GM18508 (cell line): ENCODE data around the gene PAF1.

Source experiments
- ATAC-seq: cut with Tn5 transposase; IDR thresholded peaks from one replicate; pipeline ENCODE4 v1.9.1; 2021; ENCODE audit warnings: moderate number of reproducible peaks; ENCODE audit not compliant: insufficient read depth, unreplicated experiment

The PAF1 gene

DNA sequence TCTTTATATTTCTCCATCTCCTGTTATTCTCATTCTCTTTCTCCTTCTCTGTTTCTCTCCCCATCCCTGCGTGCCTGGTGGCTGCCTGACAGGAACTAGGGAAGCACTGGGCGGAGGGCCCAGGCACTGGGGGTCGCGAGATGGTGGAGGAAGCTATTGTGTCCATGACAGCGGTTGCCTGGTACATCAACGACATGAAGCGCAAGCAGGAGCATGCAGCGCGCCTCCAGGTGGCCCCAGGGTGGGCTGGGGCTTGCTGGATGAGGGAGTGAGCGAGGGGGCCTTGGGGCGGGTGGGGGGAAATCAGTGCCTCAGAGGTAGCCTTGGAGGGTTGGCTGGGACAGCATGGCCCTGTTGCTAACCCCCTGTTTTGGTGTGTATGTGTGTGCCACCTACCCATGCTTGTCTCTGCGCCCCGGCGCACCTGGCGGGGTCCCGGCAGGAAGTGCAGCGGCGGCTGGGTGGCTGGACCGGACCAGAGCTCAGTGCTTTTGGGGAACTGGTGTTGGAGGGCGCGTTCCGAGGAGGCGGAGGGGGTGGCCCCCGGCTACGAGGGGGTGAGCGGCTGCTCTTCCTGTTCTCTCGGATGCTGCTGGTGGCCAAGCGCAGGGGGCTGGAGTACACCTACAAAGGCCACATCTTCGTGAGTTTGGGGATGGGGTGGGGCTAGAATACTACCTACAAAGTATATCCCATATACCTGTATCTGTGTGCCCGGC is 26.7 kb upstream of the PAF1 start:
- ATAC-seq = no peak

DNA sequence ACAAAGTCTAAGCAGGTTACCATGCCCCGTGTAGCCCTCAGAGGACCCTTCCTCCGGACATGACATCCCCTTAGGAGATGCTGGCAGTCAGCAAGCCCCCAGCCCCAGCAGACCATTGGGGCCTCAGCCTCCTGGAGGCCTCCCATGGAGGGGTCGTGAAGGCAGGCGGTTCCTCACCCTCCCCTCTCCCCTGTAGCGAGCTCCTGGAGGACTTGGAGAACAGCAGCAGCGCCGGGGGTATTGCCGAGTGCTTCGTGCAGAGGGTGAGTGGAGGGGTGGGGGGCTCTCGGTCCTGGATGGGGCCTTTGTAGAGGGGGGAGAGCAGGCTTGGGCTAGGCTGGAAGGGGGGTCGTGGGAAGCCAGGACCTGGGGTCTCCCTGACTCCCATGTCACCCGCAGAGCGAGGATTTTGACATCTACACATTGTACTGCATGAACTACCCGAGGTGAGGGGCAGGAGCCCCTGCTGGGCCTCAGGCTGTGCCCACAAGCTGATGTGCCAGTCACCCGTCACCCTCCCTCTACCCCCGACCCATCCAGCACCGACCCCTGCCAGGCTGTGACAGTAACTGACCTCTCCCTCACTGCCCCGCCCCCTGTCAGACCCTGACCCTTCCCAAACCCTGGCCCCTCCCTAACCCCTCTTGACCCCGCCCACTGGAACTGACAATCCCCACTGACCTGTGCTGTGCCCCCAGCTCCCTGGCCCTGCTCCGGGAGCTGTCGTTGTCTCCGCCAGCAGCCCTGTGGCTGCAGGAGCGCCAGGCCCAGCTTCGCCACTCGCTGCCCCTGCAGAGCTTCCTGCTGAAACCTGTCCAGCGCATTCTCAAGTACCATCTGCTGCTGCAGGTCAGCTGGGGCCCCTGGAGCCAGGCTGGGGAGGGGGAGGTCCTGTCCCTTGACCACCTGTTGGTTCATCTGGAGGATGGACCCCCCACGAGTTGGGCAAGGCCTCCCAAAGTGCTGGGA is 25.5 kb upstream of the PAF1 start:
- ATAC-seq = no peak

DNA sequence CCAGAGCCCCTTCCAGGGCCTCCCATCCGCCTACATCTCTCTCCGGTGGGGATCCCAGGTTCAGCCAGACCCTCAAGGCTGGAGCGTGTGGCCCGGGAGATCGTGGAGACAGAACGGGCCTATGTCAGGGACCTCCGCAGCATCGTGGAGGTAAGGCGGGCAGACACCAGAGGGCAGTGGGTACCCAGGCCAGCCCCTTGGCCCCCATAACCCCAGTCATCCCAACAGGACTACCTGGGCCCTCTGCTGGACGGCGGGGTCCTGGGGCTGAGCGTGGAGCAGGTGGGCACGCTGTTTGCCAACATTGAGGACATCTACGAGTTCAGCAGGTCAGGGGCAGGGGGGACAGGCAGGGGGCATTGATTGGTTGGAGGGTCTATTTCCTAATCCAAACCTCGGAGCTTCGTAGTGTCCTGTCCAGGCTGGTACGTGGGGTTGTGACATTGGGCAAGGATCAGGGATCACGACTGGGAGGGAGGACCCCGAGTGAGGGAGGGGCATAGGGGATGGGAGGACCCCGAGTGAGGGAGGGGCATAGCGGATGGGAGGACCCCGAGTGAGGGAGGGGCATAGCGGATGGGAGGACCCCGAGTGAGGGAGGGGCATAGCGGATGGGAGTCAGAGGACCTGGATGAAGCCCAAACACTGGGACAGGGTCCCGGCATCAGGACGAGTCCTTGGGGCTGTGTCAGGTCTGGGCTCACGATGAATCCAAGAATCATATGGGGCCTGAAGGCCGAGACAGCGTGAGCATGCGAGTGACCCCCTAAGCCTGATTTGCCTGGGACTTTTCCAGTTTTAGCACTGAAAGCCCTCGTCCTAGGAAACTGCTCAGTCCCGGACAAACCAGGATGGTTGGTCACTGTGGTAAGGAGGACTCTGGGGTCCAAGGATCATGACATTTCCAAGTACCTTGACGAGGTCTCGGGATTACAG is 24.5 kb upstream of the PAF1 start:
- no peak for ATAC-seq

DNA sequence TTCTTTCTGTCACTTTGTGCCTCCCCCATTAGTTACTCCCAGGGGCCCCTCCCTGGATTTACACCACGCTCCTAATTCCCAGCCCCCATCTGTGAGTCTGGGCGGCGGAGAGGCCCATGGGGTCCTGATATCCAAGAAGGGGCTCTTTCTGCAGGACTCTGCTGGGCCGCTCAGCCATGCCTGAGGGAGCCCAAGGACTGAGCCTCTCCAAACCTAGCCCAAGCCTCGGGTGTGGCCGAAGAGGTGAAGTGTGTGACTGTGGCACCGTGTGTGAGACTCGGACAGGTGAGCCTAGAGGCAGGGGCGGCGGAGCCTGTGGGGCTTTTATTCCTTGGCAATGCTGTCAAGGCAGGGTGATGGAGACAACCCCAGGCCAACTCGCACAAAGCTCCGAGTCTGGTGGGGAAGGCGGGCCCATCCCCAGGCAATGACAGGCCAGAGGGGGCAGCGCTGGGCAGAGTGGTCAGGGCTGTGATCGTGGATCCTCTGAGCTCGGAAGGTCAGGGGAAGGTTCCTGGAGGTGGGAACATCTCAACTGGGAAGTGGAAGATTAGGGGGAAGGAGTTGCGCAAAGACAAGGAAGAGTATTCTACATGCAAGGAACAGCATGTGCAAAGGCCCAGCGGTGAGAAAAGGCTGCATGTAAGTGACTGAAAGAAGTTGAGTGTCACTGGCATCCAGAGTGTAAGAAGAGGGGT is 23.2 kb upstream of the PAF1 start:
- ATAC-seq = no peak

DNA sequence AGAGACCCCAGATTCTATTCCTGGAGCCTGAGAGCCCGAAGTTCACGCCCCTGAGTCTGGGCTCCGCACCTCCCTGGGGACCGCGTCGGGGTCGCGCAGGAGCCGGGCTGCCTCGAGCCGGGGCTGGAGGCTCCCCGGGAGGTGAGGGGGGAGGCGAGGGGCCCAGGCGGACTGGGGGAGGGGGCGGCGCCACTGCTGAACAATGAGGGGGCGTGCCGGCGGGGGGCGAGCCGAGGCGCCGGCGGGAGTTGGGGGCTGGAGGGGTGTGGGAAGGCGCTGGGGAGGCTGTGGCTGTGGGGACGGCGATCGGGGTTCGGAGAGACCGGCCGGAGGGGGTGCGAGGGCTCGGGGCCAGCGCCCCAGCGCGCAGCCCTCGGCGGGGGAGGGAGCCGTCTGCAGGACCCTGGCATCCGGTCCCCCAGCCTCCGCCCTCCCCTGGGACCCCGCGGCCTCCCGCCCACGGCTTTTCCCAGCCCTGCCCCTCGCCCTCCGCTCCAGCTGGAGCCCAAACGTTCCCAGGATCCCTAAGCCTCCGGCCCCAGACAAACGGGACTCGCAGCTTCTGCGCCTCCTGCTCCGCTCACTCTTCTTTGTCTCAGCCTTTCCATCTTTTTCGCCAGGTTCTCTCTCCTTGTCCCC is 22.5 kb upstream of the PAF1 start:
- ATAC-seq = no peak

DNA sequence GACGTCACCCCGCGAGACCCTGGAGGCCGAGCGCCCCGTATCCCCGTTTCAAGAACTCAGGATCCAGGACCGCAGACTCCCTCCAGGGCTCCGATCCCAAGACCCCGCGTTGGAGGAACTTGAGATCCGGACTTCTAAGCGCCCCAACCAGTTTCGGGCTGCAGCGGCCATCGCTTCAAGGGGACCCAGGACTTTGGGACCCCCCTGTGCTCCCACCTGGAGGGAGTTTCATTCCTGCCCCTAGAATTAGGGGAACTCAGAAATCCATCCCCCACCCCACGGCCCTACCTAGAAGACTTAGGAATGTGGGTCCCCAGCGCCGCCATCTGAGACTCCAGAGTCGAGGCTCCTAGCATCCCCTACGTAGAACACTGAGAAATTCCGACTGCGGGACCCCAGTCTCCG is 22.0 kb upstream of the PAF1 start:
- ATAC-seq = no peak

DNA sequence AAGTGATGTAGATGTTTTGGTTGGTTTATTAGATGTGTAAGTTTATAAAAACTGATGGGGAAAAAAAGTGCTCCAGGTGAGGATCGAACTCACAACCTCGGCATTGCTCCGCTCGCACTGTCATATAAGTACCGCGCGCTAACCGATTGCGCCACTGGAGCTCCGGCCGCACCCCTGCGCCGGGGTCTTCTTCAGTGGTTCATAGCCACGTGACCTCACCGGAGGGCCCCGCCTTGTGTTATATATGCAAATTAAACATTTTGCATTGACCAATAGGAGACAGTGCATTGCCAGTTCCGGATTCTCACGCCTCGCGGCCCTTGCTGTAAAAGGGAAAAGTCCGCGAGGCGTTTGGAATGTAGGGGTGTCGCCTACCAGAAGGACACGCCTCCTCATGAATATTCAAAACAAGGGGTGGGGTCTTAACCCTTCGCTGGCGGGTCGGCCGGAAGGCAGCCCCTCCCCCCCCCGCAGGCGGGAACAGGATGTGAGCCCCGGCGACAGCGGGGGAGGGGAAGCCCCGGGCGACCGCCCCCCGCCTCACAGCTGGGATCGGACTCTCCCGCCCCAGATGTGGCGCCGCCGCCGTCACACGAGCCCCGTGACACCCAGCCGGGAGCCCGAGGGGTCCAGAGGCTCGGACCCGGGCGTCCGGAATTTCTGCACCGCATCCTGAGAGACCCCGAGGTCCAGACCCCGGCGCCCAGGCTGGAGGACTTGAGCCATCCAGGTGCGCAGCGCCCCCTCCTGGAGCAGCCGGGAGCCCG is 21.4 kb upstream of the PAF1 start, which contains the start of gene PLEKHG2:
Gene PLEKHG2, plus strand, starts transcription at position 570 of the 767 bp plus-strand sequence. CDS start 1,418 bp downstream, outside the sequence.
- peak; percentile 45 for ATAC-seq

DNA sequence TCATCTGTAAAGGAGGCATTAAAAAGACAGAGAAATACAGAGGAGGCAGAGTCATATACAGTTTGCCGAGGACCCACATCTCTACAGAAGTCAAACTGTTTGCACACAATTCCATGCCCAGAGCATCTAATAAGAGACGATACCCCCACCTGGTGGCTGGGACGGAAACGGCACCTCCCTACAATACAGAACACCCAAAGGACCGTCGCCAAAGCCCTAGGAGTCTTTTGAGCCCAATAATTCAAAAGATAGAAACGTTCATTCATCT is 20.9 kb upstream of the PAF1 start:
- peak; percentile 16 for ATAC-seq

DNA sequence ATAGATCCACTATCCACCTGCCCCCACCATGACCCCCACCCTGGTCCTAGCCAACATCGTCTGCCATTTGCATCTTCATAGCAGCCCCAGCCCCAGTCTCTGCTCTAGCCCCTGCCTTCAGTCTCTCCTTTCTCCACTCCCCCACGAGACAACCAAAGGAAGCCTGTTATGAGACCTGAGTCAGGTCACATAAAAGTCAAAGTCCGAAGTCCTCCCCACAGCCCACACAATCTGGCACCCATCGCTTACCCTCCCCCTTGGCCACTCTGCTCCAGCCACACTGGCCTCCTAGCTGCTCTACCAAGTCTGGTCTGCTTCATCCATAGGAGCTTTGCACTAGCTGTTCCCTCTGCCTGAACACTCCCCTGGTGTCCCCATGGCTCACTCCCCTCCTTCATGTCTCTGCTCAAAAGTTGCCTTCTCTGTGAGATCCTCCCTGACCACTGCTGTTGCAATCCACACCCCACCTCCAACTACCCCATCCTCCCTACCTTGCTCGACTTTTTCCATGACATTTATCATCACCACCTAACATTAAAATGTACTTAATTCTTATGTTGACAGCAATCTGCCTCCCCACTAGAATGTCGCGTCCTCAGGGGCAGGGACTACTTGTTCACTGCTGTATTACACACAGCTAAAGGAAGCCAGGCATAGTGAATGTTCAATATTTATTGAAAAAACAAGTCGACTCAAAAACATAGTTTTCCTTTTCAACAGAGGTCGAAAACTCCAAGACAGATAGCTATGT is 20.4 kb upstream of the PAF1 start:
- ATAC-seq = no peak

DNA sequence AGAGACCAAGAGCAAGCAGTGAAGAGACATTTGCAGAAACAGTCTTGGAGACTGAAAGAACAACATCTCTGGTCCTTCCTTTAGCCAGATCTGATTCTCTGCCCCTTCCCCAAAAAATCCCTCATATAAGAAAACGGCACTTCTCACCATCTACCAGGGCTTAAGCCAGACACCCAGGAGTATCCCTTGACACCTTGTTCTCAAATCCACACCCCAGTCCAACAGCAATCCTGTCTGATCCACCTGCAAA is 19.9 kb upstream of the PAF1 start:
- ATAC-seq = no peak

DNA sequence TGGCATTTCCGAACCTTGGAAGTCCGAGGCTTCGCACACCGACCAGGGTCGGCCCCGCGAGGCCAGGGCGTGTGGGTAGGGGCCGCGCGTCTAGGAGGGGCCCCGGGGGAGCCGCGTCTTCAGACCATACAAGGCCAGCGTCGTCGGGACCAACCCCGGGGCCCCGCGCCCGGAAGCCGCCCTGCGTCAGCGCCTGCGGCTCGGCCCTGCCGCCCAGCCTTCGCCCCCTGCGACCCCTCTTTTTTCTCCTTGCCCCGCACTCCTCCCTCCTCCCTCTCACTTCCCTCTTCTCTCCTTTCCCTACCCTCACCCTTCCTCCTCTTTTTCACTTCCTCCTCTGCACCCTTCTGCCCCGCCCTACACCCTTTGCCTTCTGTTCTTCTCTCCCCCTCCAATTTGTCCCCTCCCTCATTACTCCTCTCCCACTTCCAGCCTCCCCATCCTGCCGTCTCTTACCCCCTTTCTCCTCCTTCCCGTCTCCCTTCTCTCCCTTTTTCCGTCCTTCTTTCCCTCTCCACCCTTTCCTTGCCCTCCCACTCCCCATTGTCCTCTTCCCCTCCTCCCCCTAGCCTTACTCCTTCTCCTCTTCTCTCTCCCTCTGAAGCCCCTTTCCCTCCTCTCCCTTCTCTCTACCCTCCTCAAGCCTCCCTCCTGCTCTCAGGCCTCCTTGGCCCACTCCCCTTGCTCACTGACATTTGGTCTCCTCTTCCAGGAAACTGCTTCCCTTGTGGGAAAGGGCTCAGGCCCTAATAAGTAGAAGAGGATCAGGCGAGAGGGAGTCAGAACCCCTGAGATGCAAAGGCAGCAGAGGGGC is 19.3 kb upstream of the PAF1 start:
- ATAC-seq = no peak

DNA sequence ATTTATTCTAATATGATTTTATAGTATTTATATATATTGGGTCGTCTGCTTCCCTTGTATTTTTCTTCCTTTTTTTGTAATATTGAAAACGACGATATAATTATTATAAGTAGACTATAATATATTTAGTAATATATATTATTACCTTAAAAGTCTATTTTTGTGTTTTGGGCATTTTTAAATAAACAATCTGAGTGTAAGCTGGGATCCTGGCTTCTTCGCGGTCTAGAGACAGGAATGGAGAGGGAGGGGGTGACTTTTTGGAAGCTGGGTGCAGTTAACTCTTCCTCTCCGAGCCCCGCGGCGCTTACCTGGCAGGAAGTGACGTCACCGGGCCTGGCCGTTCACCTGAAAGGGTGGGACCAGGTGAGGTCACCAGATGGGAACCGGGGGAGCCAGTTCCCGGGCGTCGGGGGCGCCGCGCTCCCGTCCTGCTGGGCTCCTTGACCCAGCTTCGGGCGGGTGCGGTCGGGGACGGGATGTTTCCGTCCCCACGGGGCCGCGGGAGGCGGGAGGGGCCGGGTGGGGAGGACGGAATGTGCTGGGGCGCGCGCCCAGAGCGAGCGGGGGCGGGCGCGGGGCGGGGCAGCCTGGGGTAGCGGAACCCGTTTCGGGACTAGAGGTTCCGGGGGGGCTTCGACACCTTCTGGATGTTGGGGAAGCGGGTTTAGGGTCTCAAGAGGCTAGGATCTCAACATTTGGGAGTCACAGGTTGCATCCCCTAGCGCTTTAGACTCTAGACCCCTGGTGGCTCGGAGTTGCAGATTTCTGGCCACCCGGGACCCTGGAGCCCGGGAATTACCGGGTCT is 18.5 kb upstream of the PAF1 start:
- no peak for ATAC-seq

DNA sequence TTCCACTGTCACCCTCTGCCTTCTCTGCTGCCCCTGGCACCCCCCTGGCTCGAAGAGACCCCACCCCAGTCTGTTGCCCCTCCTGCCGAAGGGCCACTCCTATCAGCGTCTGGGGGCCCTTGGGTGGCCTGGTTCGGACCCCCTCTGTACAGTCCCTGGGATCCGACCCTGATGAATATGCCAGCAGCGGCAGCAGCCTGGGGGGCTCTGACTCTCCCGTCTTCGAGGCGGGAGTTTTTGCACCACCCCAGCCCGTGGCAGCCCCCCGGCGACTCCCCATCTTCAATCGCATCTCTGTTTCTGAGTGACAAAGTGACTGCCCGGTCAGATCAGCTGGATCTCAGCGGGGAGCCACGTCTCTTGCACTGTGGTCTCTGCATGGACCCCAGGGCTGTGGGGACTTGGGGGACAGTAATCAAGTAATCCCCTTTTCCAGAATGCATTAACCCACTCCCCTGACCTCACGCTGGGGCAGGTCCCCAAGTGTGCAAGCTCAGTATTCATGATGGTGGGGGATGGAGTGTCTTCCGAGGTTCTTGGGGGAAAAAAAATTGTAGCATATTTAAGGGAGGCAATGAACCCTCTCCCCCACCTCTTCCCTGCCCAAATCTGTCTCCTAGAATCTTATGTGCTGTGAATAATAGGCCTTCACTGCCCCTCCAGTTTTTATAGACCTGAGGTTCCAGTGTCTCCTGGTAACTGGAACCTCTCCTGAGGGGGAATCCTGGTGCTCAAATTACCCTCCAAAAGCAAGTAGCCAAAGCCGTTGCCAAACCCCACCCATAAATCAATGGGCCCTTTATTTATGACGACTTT is 17.7 kb upstream of the PAF1 start:
- no peak for ATAC-seq

DNA sequence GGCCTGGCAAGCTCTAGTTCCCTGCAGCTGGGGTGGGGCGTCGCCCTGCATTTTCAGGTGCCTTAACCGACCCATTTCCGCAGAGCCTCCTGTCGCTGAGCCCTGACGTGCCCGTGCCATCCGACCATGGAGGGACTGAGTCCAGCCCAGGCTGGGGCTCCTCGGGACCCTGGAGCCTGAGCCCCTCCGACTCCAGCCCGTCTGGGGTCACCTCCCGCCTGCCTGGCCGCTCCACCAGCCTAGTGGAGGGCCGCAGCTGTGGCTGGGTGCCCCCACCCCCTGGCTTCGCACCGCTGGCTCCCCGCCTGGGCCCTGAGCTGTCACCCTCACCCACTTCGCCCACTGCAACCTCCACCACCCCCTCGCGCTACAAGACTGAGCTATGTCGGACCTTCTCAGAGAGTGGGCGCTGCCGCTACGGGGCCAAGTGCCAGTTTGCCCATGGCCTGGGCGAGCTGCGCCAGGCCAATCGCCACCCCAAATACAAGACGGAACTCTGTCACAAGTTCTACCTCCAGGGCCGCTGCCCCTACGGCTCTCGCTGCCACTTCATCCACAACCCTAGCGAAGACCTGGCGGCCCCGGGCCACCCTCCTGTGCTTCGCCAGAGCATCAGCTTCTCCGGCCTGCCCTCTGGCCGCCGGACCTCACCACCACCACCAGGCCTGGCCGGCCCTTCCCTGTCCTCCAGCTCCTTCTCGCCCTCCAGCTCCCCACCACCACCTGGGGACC is 16.9 kb upstream of the PAF1 start:
- ATAC-seq = no peak

DNA sequence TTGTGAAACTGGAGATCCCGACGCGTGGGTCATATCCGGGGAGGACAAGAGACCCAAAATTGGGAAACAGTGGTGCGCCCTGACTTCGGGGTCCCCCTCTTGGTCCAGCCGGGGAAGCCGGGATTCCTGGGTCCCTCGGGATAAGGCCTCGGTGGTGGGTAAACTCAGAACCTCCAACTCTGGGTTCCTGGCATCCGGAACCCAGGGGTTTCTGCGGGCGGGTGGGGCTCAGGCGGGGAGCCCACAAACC is 16.4 kb upstream of the PAF1 start:
- no peak for ATAC-seq
